B cell (primary cell): ENCODE data around the gene NUAK1. TPM values are rescaled to one million over a fixed set of nuclear protein-coding genes. Genes with fewer than 3 reads are reported as not detected.

ENCODE experiments used
- ATAC-seq: fragments of 200-7000 bp; cut with Tn5 transposase; one replicate; pipeline ENCODE4 v1.10.0; 2021; ENCODE audit warnings: low read depth, mild to moderate bottlenecking, moderate number of reproducible peaks, moderate library complexity
- CTCF ChIA-PET: fragments of 350-600 bp; sonication (Branson Sonifier 250); formaldehyde crosslinking; loops from one replicate; lab custom pipeline; 2021; ENCODE audit warnings: antibody characterized with exemption, inconsistent platforms; lab: Charles Lee
- POLR2A ChIA-PET: fragments of 350-600 bp; sonication (Branson Sonifier 250); formaldehyde crosslinking; loops from one replicate; lab custom pipeline; 2021; ENCODE audit warnings: antibody characterized with exemption; lab: Charles Lee
- DNase-seq: peaks from one replicate; pipeline ENCODE4 v3.0.0; 2013
- H2AFZ ChIP-seq: 2 replicates; pipeline ENCODE4 v1.6.1; 2012; ENCODE audit warnings: mild to moderate bottlenecking, low read depth, low read length; ENCODE audit not compliant: insufficient read depth, poor library complexity, severe bottlenecking
- H3K27ac ChIP-seq, 2 donors: 1 replicate in 1 of 2; 2 replicates in 1 of 2; pipeline ENCODE4 v1.5.1; 2012 to 2013; ENCODE audit warnings: low read length in 2 of 2, mild to moderate bottlenecking in 2 of 2, moderate library complexity in 1 of 2
- H3K27me3 ChIP-seq, 4 experiments: fragments of 200-600 bp in 1 of 4; sonication (generic) in 1 of 4; replicated peaks in 1 of 4; 1 replicate in 2 of 4; 2 replicates in 2 of 4; pipeline versions ENCODE4 v1.6.1 to v1.7.0; 2013 to 2016; ENCODE audit warnings: low read length in 3 of 4, mild to moderate bottlenecking in 2 of 4, mixed read lengths in 1 of 4, moderate library complexity in 1 of 4; ENCODE audit not compliant: insufficient read depth in 4 of 4, control insufficient read depth in 3 of 4; ENCODE audit errors: control extremely low read depth in 1 of 4
- H3K36me3 ChIP-seq, 2 experiments: replicated peaks in 1 of 2; 1 replicate in 1 of 2; 2 replicates in 1 of 2; pipeline versions ENCODE4 v1.6.1 to v1.7.1; 2013; ENCODE audit warnings: low read length in 1 of 2; ENCODE audit not compliant: insufficient read depth in 2 of 2, control insufficient read depth in 1 of 2; ENCODE audit errors: control extremely low read depth in 1 of 2, extremely low read depth in 1 of 2
- H3K4me1 ChIP-seq, 2 donors: fragments of 200-600 bp in 1 of 2; sonication (generic) in 1 of 2; 1 replicate in 1 of 2; 2 replicates in 1 of 2; pipeline versions ENCODE4 v1.5.1 to v1.6.1; 2013 to 2017; ENCODE audit warnings: low read length in 2 of 2; ENCODE audit not compliant: control insufficient read depth in 2 of 2, insufficient read depth in 2 of 2
- H3K4me2 ChIP-seq: replicated peaks from 2 replicates; pipeline ENCODE3; 2012; ENCODE audit warnings: mild to moderate bottlenecking, low read depth, low read length; ENCODE audit not compliant: poor library complexity, severe bottlenecking
- H3K4me3 ChIP-seq, 5 experiments: fragments of 200-600 bp in 1 of 5; sonication (generic) in 1 of 5; 1 replicate in 3 of 5; 2 replicates in 2 of 5; pipeline versions ENCODE4 v1.5.1 to v1.7.0; 2011 to 2016; ENCODE audit warnings: low read length in 4 of 5, mild to moderate bottlenecking in 4 of 5, low read depth in 2 of 5, control low read depth in 1 of 5, moderate library complexity in 1 of 5; ENCODE audit not compliant: insufficient read depth in 1 of 5; ENCODE audit errors: control extremely low read depth in 1 of 5, extremely low read depth in 1 of 5
- H3K79me2 ChIP-seq: fragments of 200-600 bp; sonication (generic); one replicate; pipeline ENCODE4 v1.6.0; 2016; ENCODE audit warnings: low read length; ENCODE audit not compliant: control insufficient read depth, insufficient read depth
- H3K9ac ChIP-seq: fragments of 200-600 bp; sonication (generic); 2 replicates; pipeline ENCODE4 v1.6.1; 2017; ENCODE audit warnings: mild to moderate bottlenecking, low read length, moderate library complexity
- H3K9me3 ChIP-seq, 3 donors: one replicate each; pipeline versions ENCODE4 v1.6.1 to v1.7.1; 2013; ENCODE audit warnings: low read length in 2 of 3; ENCODE audit not compliant: control insufficient read depth in 2 of 3, insufficient read depth in 1 of 3; ENCODE audit errors: control extremely low read depth in 1 of 3
- H4K20me1 ChIP-seq: 2 replicates; pipeline ENCODE4 v1.6.0; 2012; ENCODE audit warnings: mild to moderate bottlenecking, low read length; ENCODE audit not compliant: insufficient read depth, control insufficient read depth, poor library complexity, severe bottlenecking
- H3K27ac Mint-ChIP-seq: one replicate; pipeline ENCODE4 v1.8.0; 2021; ENCODE audit warnings: mixed read lengths
- H3K27me3 Mint-ChIP-seq: one replicate; pipeline ENCODE4 v1.8.0; 2021; ENCODE audit warnings: mixed read lengths
- H3K4me1 Mint-ChIP-seq: one replicate; pipeline ENCODE4 v1.8.0; 2021; ENCODE audit warnings: mixed read lengths
- H3K4me3 Mint-ChIP-seq: one replicate; pipeline ENCODE4 v1.8.0; 2021; ENCODE audit warnings: mixed read lengths
- H3K9me3 Mint-ChIP-seq: one replicate; pipeline ENCODE4 v1.8.0; 2022; ENCODE audit warnings: mixed read lengths; ENCODE audit not compliant: insufficient read depth
- CTCF ChIP-seq: fragments of 200-600 bp; IDR thresholded peaks from one replicate; pipeline ENCODE4 v1.8.0; 2022; ENCODE audit warnings: antibody characterized with exemption, mild to moderate bottlenecking
- EZH2 ChIP-seq: IDR thresholded peaks from 2 replicates; pipeline ENCODE4 v1.6.1; 2012; ENCODE audit warnings: borderline replicate concordance, low read depth, mild to moderate bottlenecking, moderate library complexity, low read length; ENCODE audit not compliant: insufficient read depth, poor library complexity, severe bottlenecking
- WGBS: methylation state at CpG from one replicate; pipeline ENCODE4 v1.1.5; 2013; ENCODE audit warnings: missing lambda C conversion rate; ENCODE audit not compliant: insufficient coverage; 5-methylcytosine and 5-hydroxymethylcytosine counted together
- intact Hi-C: fragments of 100-400 bp; cut with micrococcal nuclease; formaldehyde crosslinking; loops from one replicate; pipeline ENCODE4 v1.10.0; 2022
- polyA plus RNA-seq: library from polyadenylated mRNA; depleted of rRNA; stranded (reverse); fragments of >200 nt; gene quantifications from 2 replicates; pipeline ENCODE4 v1.2.3, GENCODE V29; 2012
- total RNA-seq, 2 donors: library from RNA; stranded (reverse); fragments of 120-200 nt in 1 of 2; gene quantifications; 1 replicate in 1 of 2; 2 replicates in 1 of 2; pipeline versions ENCODE4 v1.2.3 to v1.2.4, GENCODE V29; 2013 to 2022

The NUAK1 gene
- total and polyA plus RNA-seq, 2 donors (not counting 1 experiment from before 2014, with no cell fraction given), result not detected

GRCh38 chr12:106058256-106059182 is 80.2 kb downstream of the NUAK1 start:
- H2AFZ ChIP-seq, result no peak overlapping the region
- peaks cover 0 to 5% (median 0%) of the 10 kb centered on the region in 3 donors for H3K9me3 ChIP-seq
- intact Hi-C loops, result no loop called here
- Mint-ChIP-seq H3K27ac (no peak overlapping the region), H3K4me1 (no peaks in the 10 kb centered on the region), H3K9me3 (no peaks in the 10 kb centered on the region), H3K4me3 (no peak overlapping the region), H3K27me3 (peaks cover 3% of the 10 kb centered on the region)
- H3K27ac ChIP-seq, result no peak overlapping the region
- H3K4me1 ChIP-seq, result no peaks in the 10 kb centered on the region
- 75% methylated on average over 4 of the region's 4 CpGs for WGBS
- DNase-seq (no peak), ATAC-seq (no peak)
- TF ChIP-seq EZH2, result no peak
- TF ChIP-seq CTCF, result no peak
- POLR2A ChIA-PET, result no interaction called here
- no peaks in the 10 kb centered on the region for H3K27me3 ChIP-seq
- H3K4me2 ChIP-seq, result no peak overlapping the region
- H3K36me3 ChIP-seq, result no peaks in the 10 kb centered on the region
- CTCF ChIA-PET, result no interaction called here
- H3K9ac ChIP-seq, result no peak overlapping the region
- H4K20me1 ChIP-seq, result no peaks in the 10 kb centered on the region
- H3K4me3 ChIP-seq, result no peak overlapping the region
- no peaks in the 10 kb centered on the region for H3K79me2 ChIP-seq

- POLR2A ChIA-PET, result no interaction called here
- ATAC-seq, result no peak
Observed at GRCh38 chr12:106054049-106054448, 84.7 kb downstream of the NUAK1 start.

More at GRCh38 chr12:106054049-106054448, 84.7 kb downstream of the NUAK1 start:
- Mint-ChIP-seq H3K27me3 (peaks cover 24% of the 10 kb centered on the region), H3K4me1 (no peaks in the 10 kb centered on the region), H3K9me3 (no peaks in the 10 kb centered on the region), H3K4me3 (no peak overlapping the region), H3K27ac (no peak overlapping the region)
- no peak for DNase-seq
- no peaks in the 10 kb centered on the region for H3K4me1 ChIP-seq
- intact Hi-C loops, result no loop called here
- no peak overlapping the region for H3K4me3 ChIP-seq
- no peak overlapping the region for H3K27ac ChIP-seq
- H3K79me2 ChIP-seq, result no peaks in the 10 kb centered on the region
- no peaks in the 10 kb centered on the region for H3K36me3 ChIP-seq
- CTCF ChIA-PET, result no interaction called here
- no peak overlapping the region for H3K4me2 ChIP-seq
- no peak for TF ChIP-seq CTCF
- no peak for TF ChIP-seq EZH2
- H2AFZ ChIP-seq, result no peak overlapping the region
- no peaks in the 10 kb centered on the region for H4K20me1 ChIP-seq
- peaks cover 0 to 5% (median 0%) of the 10 kb centered on the region in 3 donors for H3K9me3 ChIP-seq
- H3K27me3 ChIP-seq, result no peaks in the 10 kb centered on the region
- H3K9ac ChIP-seq, result no peak overlapping the region
